ENCODE results near the gene P4HA2. TPM values are rescaled to one million over a fixed set of nuclear protein-coding genes. Genes with fewer than 3 reads are reported as not detected.

The P4HA2 gene
- total and polyA plus RNA-seq, 9 of the 15 experiments (the other 6 are each of a cell fraction or from before 2014, with no cell fraction given), result 9.6 to 50.0 (median 12.7) TPM

DNA sequence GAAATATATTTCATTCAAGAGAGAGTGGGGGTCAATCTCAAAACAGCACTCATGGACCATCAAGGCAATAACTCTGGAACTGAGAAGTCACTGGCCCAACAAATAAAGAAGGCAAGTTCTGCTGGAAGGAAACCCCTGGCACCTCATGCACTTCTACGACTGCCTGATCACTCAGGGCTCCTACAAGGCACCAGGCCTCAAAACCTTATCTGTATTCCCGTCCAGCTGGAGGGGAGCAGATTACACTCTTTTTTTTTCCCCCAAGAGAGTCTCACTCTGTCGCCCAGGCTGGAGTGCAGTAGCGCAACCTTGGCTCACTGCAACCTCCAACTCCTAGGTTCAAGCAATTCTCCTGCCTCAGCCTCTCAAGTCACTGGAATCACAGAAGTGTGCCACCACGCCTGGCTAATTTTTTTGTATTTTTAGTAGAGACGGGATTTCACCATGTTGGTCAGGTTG, 49.9 kb downstream of the P4HA2 start (continued):
- TF ChIP-seq ETV6 (IDR thresholded peaks at IDR 0.05; ENCODE audit: borderline replicate concordance in 1 of 2, low read depth in 2 of 2, low read length in 1 of 2), result no peak
- TF ChIP-seq ETV6 (CRISPR knock-in tag; IDR thresholded peaks at IDR 0.05; ENCODE audit: borderline replicate concordance), result no peak
- TF ChIP-seq ZNF561 (CRISPR knock-in tag; conservative IDR thresholded peaks at IDR 0.05), result no peak
- 0 out of 4 replicates have a peak, but pooled peaks of 1 of the 2 experiments have one; percentile 40 for TF ChIP-seq KDM1A (IDR thresholded peaks at IDR 0.05)
- no peak for TF ChIP-seq ZNF347 (CRISPR knock-in tag; IDR thresholded peaks at IDR 0.05; ENCODE audit: low read depth)
- TF ChIP-seq MTA2 (IDR thresholded peaks at IDR 0.05; ENCODE audit: low read depth), result peak; percentile 87
- no peak for TF ChIP-seq ZNF431 (CRISPR knock-in tag; IDR thresholded peaks at IDR 0.05)
- no peak for TF ChIP-seq POLR2B (IDR thresholded peaks at IDR 0.05; ENCODE audit: low read depth, partially characterized antibody)
- TF ChIP-seq, protein P1, sequence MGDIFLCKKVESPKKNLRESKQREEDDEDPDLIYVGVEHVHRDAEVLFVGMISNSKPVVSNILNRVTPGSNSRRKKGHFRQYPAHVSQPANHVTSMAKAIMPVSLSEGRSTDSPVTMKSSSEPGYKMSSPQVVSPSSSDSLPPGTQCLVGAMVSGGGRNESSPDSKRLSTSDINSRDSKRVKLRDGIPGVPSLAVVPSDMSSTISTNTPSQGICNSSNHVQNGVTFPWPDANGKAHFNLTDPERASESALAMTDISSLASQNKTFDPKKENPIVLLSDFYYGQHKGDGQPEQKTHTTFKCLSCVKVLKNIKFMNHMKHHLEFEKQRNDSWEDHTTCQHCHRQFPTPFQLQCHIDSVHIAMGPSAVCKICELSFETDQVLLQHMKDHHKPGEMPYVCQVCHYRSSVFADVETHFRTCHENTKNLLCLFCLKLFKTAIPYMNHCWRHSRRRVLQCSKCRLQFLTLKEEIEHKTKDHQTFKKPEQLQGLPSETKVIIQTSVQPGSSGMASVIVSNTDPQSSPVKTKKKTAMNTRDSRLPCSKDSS (IDR thresholded peaks at IDR 0.05; ENCODE audit: low read depth, partially characterized antibody), result no peak
- no peak for TF ChIP-seq NFIX (CRISPR knock-in tag; IDR thresholded peaks at IDR 0.05; ENCODE audit: low read depth)

Data from K562 (cell line).